ENCODE results near the gene TCP10L.
A peak's percentile ranks its signal among the peaks of the same experiment; 100 is the strongest.
"Not testable (repeated sequence)": the region's sequence is repeated elsewhere in the genome, so short reads cannot be mapped to it uniquely, and the experiment has no call there.

TCP10L gene

GRCh38 chr21:32585042-32585710, at the start of gene TCP10L:
TCP10L (minus strand) TSS chr21:32585523; CDS start chr21:32584304, 1,219 bp downstream.
- no peak for DNase-seq

GRCh38 chr21:32626621-32627196, 41.4 kb upstream of the TCP10L start:
- DNase-seq, result no peak

- DNase-seq, result not testable (repeated sequence)
These were observed 32.9 kb upstream of the TCP10L start for GRCh38 chr21:32618218-32618617.

- no peak for DNase-seq
These were observed 28.2 kb upstream of the TCP10L start for GRCh38 chr21:32613436-32614043.

GRCh38 chr21:32612999-32613337, 27.6 kb upstream of the TCP10L start:
- DNase-seq, result no peak

- peak; percentile 73 for DNase-seq
These were observed 27.0 kb upstream of the TCP10L start, which contains the start of gene CFAP298 for GRCh38 chr21:32612075-32612998. CFAP298 (minus strand) TSS chr21:32612377; CDS start chr21:32612243, 134 bp downstream.

- no peak for DNase-seq
These were observed 26.2 kb upstream of the TCP10L start for GRCh38 chr21:32611471-32611997.

- not testable (repeated sequence) for DNase-seq
These were observed 25.6 kb upstream of the TCP10L start for GRCh38 chr21:32610940-32611339.

GRCh38 chr21:32608851-32609250, 23.5 kb upstream of the TCP10L start:
- no peak for DNase-seq

GRCh38 chr21:32605469-32605868, 20.1 kb upstream of the TCP10L start:
- DNase-seq, result no peak

GRCh38 chr21:32604464-32604863, 19.1 kb upstream of the TCP10L start:
- DNase-seq, result no peak

- DNase-seq, result no peak
These were observed 17.8 kb upstream of the TCP10L start for GRCh38 chr21:32603131-32603530.

- DNase-seq, result no peak
These were observed 16.8 kb upstream of the TCP10L start for GRCh38 chr21:32602099-32602498.

GRCh38 chr21:32599526-32599925, 14.2 kb upstream of the TCP10L start:
- no peak for DNase-seq

- no peak for DNase-seq
These were observed 13.8 kb upstream of the TCP10L start for GRCh38 chr21:32599091-32599490.

GRCh38 chr21:32597205-32597604, 11.9 kb upstream of the TCP10L start:
- DNase-seq, result no peak

- no peak for DNase-seq
These were observed 10.1 kb upstream of the TCP10L start for GRCh38 chr21:32595431-32595830.

GRCh38 chr21:32593690-32594089, 8.4 kb upstream of the TCP10L start:
- no peak for DNase-seq

- no peak for DNase-seq
These were observed 7.7 kb upstream of the TCP10L start for GRCh38 chr21:32592929-32593502.

GRCh38 chr21:32590130-32590529, 4.8 kb upstream of the TCP10L start:
- no peak for DNase-seq

- no peak for DNase-seq
These were observed 2.3 kb upstream of the TCP10L start for GRCh38 chr21:32587651-32588050.

GRCh38 chr21:32587120-32587519, 1.8 kb upstream of the TCP10L start:
- DNase-seq, result no peak

- DNase-seq, result no peak
These were observed 647 bp upstream of the TCP10L start for GRCh38 chr21:32585970-32586369.
